Loucy (cell line): Measurements from ENCODE around the gene USP7.

ENCODE experiments used
- H2AFZ ChIP-seq: fragments of 200-600 bp; sonication (generic); 2 replicates; pipeline ENCODE4 v1.6.0; 2016; ENCODE audit warnings: antibody characterized with exemption, mild to moderate bottlenecking, low read length, moderate library complexity
- H3F3A ChIP-seq: fragments of 200-600 bp; 2 replicates; pipeline ENCODE4 v1.6.0; 2016; ENCODE audit warnings: antibody characterized with exemption, low read depth, mild to moderate bottlenecking
- H3K27me3 ChIP-seq: fragments of 200-600 bp; sonication (generic); 2 replicates; pipeline ENCODE4 v1.6.1; 2014; ENCODE audit warnings: low read length, mild to moderate bottlenecking; ENCODE audit not compliant: insufficient read depth, poor library complexity, severe bottlenecking
- H3K36me3 ChIP-seq: fragments of 200-600 bp; sonication (generic); 2 replicates; pipeline ENCODE4 v1.6.1; 2016; ENCODE audit warnings: low read length; ENCODE audit not compliant: insufficient read depth
- H3K4me1 ChIP-seq: fragments of 200-600 bp; sonication (generic); 2 replicates; pipeline ENCODE4 v1.5.1; 2014; ENCODE audit warnings: low read length, mild to moderate bottlenecking; ENCODE audit not compliant: insufficient read depth, poor library complexity, severe bottlenecking
- H3K4me2 ChIP-seq: fragments of 200-600 bp; sonication (generic); 2 replicates; pipeline ENCODE4 v1.6.0; 2014; ENCODE audit warnings: antibody characterized with exemption, low read length, low read depth, mild to moderate bottlenecking; ENCODE audit not compliant: poor library complexity, severe bottlenecking
- H3K4me3 ChIP-seq: fragments of 200-600 bp; sonication (generic); 2 replicates; pipeline ENCODE4 v1.5.1; 2014; ENCODE audit warnings: low read length, mild to moderate bottlenecking, mixed read lengths; ENCODE audit not compliant: poor library complexity, severe bottlenecking
- H3K79me2 ChIP-seq: fragments of 200-600 bp; sonication (generic); 2 replicates; pipeline ENCODE4 v1.6.1; 2014; ENCODE audit warnings: low read length; ENCODE audit not compliant: insufficient read depth
- H3K9ac ChIP-seq: fragments of 200-600 bp; sonication (generic); 2 replicates; pipeline ENCODE4 v1.6.0; 2014; ENCODE audit warnings: mild to moderate bottlenecking, low read depth, low read length, moderate library complexity; ENCODE audit not compliant: poor library complexity, severe bottlenecking
- H3K9me2 ChIP-seq: fragments of 200-600 bp; sonication (generic); replicated peaks from 2 replicates; pipeline ENCODE4 v1.6.1; 2016; ENCODE audit warnings: low read depth, low read length, mixed read lengths
- H3K9me3 ChIP-seq: fragments of 200-600 bp; sonication (generic); 2 replicates; pipeline ENCODE4 v1.6.1; 2014; ENCODE audit warnings: mild to moderate bottlenecking, antibody characterized with exemption, low read length, low read depth; ENCODE audit not compliant: insufficient read depth
- H4K20me1 ChIP-seq: fragments of 200-600 bp; sonication (generic); 2 replicates; pipeline ENCODE4 v1.6.0; 2014; ENCODE audit warnings: antibody characterized with exemption, low read length, mild to moderate bottlenecking; ENCODE audit not compliant: insufficient read depth, poor library complexity, severe bottlenecking
- CTCF ChIP-seq: fragments of 200-600 bp; sonication (generic); conservative IDR thresholded peaks from 2 replicates; pipeline ENCODE4 v1.5.1; 2014; ENCODE audit warnings: mild to moderate bottlenecking, antibody characterized with exemption, low read length
- EZH2phosphoT487 ChIP-seq: fragments of 200-600 bp; IDR thresholded peaks from 2 replicates; pipeline ENCODE4 v1.6.1; 2018; ENCODE audit warnings: antibody characterized with exemption, mild to moderate bottlenecking, moderate library complexity, borderline replicate concordance

Gene USP7

DNA sequence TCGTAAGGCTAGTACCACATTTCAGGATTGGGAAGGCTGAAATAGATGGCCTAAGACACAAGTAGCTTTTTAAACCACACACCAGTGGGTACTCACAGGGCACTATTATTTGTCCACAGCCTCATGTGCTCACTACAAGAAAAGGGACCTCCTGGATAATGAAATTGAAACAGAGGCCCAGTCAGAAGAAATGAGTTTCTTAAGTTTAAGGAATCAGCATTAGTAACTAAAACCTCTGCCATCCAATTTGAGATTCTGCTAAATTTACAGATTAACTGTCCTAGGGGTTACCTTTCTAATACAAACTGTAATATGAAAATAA, 3.0 kb downstream of the USP7 start:
- Histone ChIP-seq H3K9me2 (no peaks in the 10 kb centered on the region), H3K79me2 (peaks cover 73% of the 10 kb centered on the region), H3K4me1 (peaks cover 43% of the 10 kb centered on the region), H3F3A (no peaks in the 10 kb centered on the region), H3K9ac (peak overlapping the region; percentile 41), H3K36me3 (no peaks in the 10 kb centered on the region), H3K9me3 (no peaks in the 10 kb centered on the region), H3K27me3 (no peaks in the 10 kb centered on the region), H3K4me3 (peak overlapping the region; percentile 81), H3K4me2 (peak overlapping the region; percentile 89), H2AFZ (no peak overlapping the region), H4K20me1 (peaks cover 64% of the 10 kb centered on the region)
- TF ChIP-seq EZH2phosphoT487 (no peak), CTCF (no peak)

DNA sequence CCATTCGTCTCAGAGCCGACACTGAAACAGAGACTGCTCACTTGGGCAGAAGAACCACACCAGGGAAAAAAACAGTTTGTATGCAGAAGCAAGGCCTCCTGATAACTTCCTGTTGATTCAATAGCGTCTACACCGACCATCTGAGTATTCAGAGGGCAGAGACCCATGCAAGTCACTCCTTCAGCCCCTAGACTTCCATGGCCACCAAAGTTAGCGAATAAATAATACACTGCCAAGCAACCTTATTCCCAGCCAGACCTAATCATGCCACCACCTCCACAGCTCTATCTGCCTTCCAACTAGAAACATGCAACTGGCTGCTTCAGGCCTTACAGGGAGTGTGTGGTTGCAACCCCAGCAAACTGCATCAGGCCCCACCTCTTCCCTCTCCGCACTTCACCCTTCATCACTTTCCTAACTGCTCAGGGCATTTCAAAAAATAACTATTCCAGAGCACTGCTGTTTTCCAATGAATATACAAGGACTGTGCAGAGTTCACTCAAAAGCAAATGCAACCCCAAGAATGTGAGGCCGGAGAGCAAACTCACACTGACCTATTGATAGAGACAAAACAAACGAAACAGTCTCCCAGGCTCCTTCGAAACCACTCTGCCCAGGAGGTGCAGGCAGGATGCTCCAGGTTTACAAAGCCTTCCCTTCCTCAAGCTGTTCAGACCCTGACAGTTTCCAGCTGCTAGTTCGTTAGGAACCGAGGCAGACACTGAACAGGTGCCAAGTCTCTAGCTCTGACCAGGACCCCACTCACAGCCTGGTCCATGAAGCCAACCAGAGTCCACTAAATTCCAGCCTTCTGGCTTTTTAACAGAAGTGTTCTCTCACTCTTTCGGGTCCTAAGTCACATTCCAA, 3.6 kb downstream of the USP7 start:
- H3K4me3 ChIP-seq, result peak overlapping the region; percentile 81
- peak overlapping the region; percentile 41 for H3K9ac ChIP-seq
- H3F3A ChIP-seq, result no peaks in the 10 kb centered on the region
- H3K4me2 ChIP-seq, result peak overlapping the region; percentile 89
- peaks cover 79% of the 10 kb centered on the region for H3K79me2 ChIP-seq
- H3K36me3 ChIP-seq, result no peaks in the 10 kb centered on the region
- peaks cover 43% of the 10 kb centered on the region for H3K4me1 ChIP-seq
- peaks cover 67% of the 10 kb centered on the region for H4K20me1 ChIP-seq
- no peak overlapping the region for H2AFZ ChIP-seq
- H3K27me3 ChIP-seq, result no peaks in the 10 kb centered on the region
- H3K9me2 ChIP-seq, result no peaks in the 10 kb centered on the region
- no peaks in the 10 kb centered on the region for H3K9me3 ChIP-seq
- TF ChIP-seq CTCF, result no peak
- no peak for TF ChIP-seq EZH2phosphoT487

GRCh38 chr16:8958344-8959167, 5.2 kb downstream of the USP7 start:
- peaks cover 43% of the 10 kb centered on the region for H3K4me1 ChIP-seq

More at GRCh38 chr16:8958344-8959167, 5.2 kb downstream of the USP7 start:
- no peak for TF ChIP-seq EZH2phosphoT487
- TF ChIP-seq CTCF, result no peak
- H3K9ac ChIP-seq, result no peak overlapping the region
- no peak overlapping the region for H2AFZ ChIP-seq
- H3K4me2 ChIP-seq, result peak overlapping the region; percentile 89
- H3K9me2 ChIP-seq, result no peaks in the 10 kb centered on the region
- peaks cover 74% of the 10 kb centered on the region for H4K20me1 ChIP-seq
- peaks cover 91% of the 10 kb centered on the region for H3K79me2 ChIP-seq
- H3K9me3 ChIP-seq, result no peaks in the 10 kb centered on the region
- no peaks in the 10 kb centered on the region for H3K36me3 ChIP-seq
- H3K27me3 ChIP-seq, result no peaks in the 10 kb centered on the region
- H3K4me3 ChIP-seq, result peak overlapping the region; percentile 81
- H3F3A ChIP-seq, result no peaks in the 10 kb centered on the region
